ENCODE measurements around the gene MED15. TPM values are rescaled to one million over a fixed set of nuclear protein-coding genes. Genes with fewer than 3 reads are reported as not detected.

The MED15 gene
- total and polyA plus RNA-seq, 2 of the 8 experiments (the other 6 are each of a cell fraction or from before 2014, with no cell fraction given) = 28.3 to 57.1 TPM

GRCh38 chr22:20579273-20580120 is 72.1 kb downstream of the MED15 start:
- no peak overlapping the region for H3K4me2 ChIP-seq (ENCODE audit: insufficient read depth in 1 of 2, low read depth in 2 of 2, low read length in 2 of 2)
- no peaks in the 10 kb centered on the region for H3K9me3 ChIP-seq (ENCODE audit: insufficient read depth in 2 of 2, low read depth in 1 of 2, low read length in 1 of 2)
- H3K4me3 ChIP-seq (ENCODE audit: extremely low read depth in 1 of 4, insufficient read depth in 2 of 4, low read depth in 3 of 4, low read length in 4 of 4) = no peak overlapping the region
- no peak overlapping the region; the same call in 1 of the 2 replicates for H2BK5ac ChIP-seq (ENCODE audit: low read depth, low read length)
- no peak overlapping the region for H3K56ac ChIP-seq (replicated peaks; ENCODE audit: insufficient read length, low read depth, low read length)
- FAIRE-seq (no peak), DNase-seq (ENCODE audit: low read depth in 1 of 2, low spot score in 2 of 2) (no peak)
- no peak overlapping the region for H3K4ac ChIP-seq (replicated peaks; ENCODE audit: insufficient read length, low read depth, low read length)
- no peak overlapping the region for H4K8ac ChIP-seq (ENCODE audit: extremely low read depth, insufficient read depth, low read length)
- H3K23ac ChIP-seq (ENCODE audit: insufficient read length) = no peak overlapping the region
- no peaks in the 10 kb centered on the region for H3K27me3 ChIP-seq (replicated peaks in 1 of 4; ENCODE audit: control insufficient read depth in 3 of 4, extremely low read depth in 1 of 4, insufficient read depth in 3 of 4, low read length in 3 of 4)
- no peak overlapping the region for H3K14ac ChIP-seq (ENCODE audit: insufficient read length)
- H3K23me2 ChIP-seq (ENCODE audit: low read depth, low read length) = no peaks in the 10 kb centered on the region
- H2BK120ac ChIP-seq (replicated peaks; ENCODE audit: low read depth, low read length) = no peak overlapping the region
- POLR2A ChIA-PET (ENCODE audit: partially characterized antibody) = interaction anchor here (1.5 kb wide), 1 partner anchor 9 kb away, joined by 5 read pairs; no protein-coding TSS in a partner anchor
- H2AK5ac ChIP-seq (ENCODE audit: low read depth, low read length) = no peak overlapping the region
- peaks cover 4 to 16% (median 11%) of the 10 kb centered on the region in 4 experiments for H3K36me3 ChIP-seq (ENCODE audit: control insufficient read depth in 2 of 4, insufficient read depth in 4 of 4, low read length in 3 of 4)
- peaks cover 3 to 8% of the 10 kb centered on the region in 2 experiments for H4K20me1 ChIP-seq (replicated peaks in 1 of 2; ENCODE audit: control insufficient read depth in 1 of 2, insufficient read depth in 2 of 2, low read length in 2 of 2)
- no peak overlapping the region for H2AFZ ChIP-seq (ENCODE audit: low read length)
- H3K18ac ChIP-seq (ENCODE audit: extremely low read depth, low read length) = no peak overlapping the region
- no peak overlapping the region for H3K27ac ChIP-seq (ENCODE audit: low read depth, low read length)
- no peak overlapping the region for H4K5ac ChIP-seq (ENCODE audit: insufficient read length, low read depth, low read length)
- CTCF ChIA-PET (ENCODE audit: partially characterized antibody) = interaction anchor here (1.0 to 26.7 kb wide), 3 partner anchors 11 to 26 kb away, joined by 3 to 366 read pairs (median 3); no protein-coding TSS in a partner anchor
- WGBS, 2 experiments (ENCODE audit: extremely low coverage in 1 of 2, insufficient coverage in 1 of 2, insufficient read length in 1 of 2, insufficient replicate concordance in 2 of 2, low coverage in 1 of 2, low lambda C conversion rate in 2 of 2, missing lambda C conversion rate in 1 of 2) = 85% methylated on average over 12 of the region's 14 CpGs; no CpG with 5 or more reads in 1 of the 2 experiments
- no peak overlapping the region for H2BK12ac ChIP-seq (ENCODE audit: low read depth, low read length)
- H3K79me2 ChIP-seq (ENCODE audit: control insufficient read depth in 1 of 2, insufficient read depth in 2 of 2, low read length in 2 of 2) = no peaks in the 10 kb centered on the region
- H3K79me1 ChIP-seq (ENCODE audit: low read depth, low read length) = no peaks in the 10 kb centered on the region; the same call in 1 of the 2 replicates
- H3K9ac ChIP-seq (replicated peaks in 1 of 4; ENCODE audit: extremely low read depth in 1 of 4, low read depth in 3 of 4, low read length in 3 of 4) = no peak overlapping the region
- no peaks in the 10 kb centered on the region for H3K4me1 ChIP-seq (replicated peaks in 1 of 4; ENCODE audit: control insufficient read depth in 3 of 4, insufficient read depth in 4 of 4, low read length in 3 of 4)
- no peak overlapping the region for H2BK15ac ChIP-seq (ENCODE audit: low read length)
- H2BK20ac ChIP-seq (ENCODE audit: low read length) = no peak overlapping the region
- H4K91ac ChIP-seq (replicated peaks; ENCODE audit: insufficient read length, low read length) = no peak overlapping the region
- no peak for TF ChIP-seq CBX5 (IDR thresholded peaks at IDR 0.05; ENCODE audit: low read depth, low read length)
- TF ChIP-seq NANOG (IDR thresholded peaks at IDR 0.05; ENCODE audit: insufficient read depth, low read depth, low read length, poor library complexity, severe bottlenecking) = no peak
- no peak for TF ChIP-seq PHF8 (conservative IDR thresholded peaks at IDR 0.05; ENCODE audit: low read depth, low read length)
- no peak for TF ChIP-seq SIN3A (conservative IDR thresholded peaks at IDR 0.05 in 1 of 2, IDR thresholded peaks at IDR 0.05 in 1 of 2; ENCODE audit: low read depth in 1 of 2, low read length in 2 of 2)
- no peak for TF ChIP-seq ATF3 (IDR thresholded peaks at IDR 0.05; ENCODE audit: insufficient read depth, low read depth, low read length)
- no peak for TF ChIP-seq TCF12 (IDR thresholded peaks at IDR 0.05; ENCODE audit: low read depth, low read length)
- TF ChIP-seq RNF2 (IDR thresholded peaks at IDR 0.05; ENCODE audit: borderline replicate concordance, low read depth, low read length, missing control alignments, poor library complexity, severe bottlenecking) = no peak
- TF ChIP-seq GABPA (IDR thresholded peaks at IDR 0.05; ENCODE audit: borderline replicate concordance, insufficient read depth, low read length) = no peak
- TF ChIP-seq SIX5 (IDR thresholded peaks at IDR 0.05; ENCODE audit: low read depth, low read length) = no peak
- TF ChIP-seq RXRA (IDR thresholded peaks at IDR 0.05; ENCODE audit: insufficient read depth, low read depth, low read length) = no peak

All from H1 (cell line).